ENCODE data around the gene GCAT.
A peak's percentile ranks its signal among the peaks of the same experiment; 100 is the strongest.

The GCAT gene

GRCh38 chr22:37811867-37812266 lies 4.1 kb downstream of the GCAT start:
- DNase-seq, result no peak

DNA sequence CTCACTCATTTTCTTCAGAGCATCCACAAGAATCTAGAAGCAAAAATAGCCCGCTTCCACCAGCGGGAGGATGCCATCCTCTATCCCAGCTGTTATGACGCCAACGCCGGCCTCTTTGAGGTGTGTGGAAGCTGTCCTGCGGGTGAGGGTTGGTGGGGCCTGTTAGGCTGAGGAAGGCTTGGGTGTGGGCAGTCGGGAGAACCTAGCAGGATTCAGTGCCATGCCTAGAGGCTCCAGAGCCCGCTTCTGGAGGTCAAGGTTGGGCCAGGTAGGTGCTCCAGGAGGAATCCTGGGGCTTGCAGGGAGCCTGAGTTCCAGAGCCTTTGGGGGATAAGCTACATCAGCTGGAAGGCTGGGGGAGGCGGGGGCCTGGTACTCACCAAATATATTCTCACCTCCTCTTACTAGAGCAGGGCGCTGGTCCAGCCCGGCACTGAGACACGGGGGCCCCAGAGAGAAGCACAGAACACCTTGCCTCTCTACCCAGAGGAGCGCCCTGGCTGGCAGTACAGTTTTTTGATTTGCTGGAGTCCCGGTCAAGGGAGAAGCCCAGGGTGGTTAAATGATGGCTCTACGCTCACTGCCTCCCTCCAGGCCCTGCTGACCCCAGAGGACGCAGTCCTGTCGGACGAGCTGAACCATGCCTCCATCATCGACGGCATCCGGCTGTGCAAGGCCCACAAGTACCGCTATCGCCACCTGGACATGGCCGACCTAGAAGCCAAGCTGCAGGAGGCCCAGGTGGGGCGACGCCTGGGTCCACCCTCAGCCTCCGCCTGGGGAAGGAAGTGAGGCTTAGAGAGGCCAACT lies 5.3 kb downstream of the GCAT start:
- DNase-seq, result no peak

DNA sequence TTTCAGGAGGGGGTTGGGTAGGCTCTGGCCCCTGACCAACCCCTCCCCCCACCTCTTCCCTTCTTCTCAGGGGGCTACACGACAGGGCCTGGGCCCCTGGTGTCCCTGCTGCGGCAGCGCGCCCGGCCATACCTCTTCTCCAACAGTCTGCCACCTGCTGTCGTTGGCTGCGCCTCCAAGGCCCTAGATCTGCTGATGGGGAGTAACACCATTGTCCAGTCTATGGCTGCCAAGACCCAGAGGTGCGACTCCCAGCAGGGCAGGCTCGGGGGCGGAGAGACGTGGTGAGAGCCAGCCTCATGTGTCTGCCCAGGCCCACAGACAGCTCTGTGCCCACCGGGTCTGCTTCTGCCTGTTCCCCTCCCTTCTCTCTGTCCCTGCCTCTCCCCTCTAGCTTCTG lies 7.9 kb downstream of the GCAT start:
- DNase-seq, result no peak

- no peak for DNase-seq
Observed at GRCh38 chr22:37816543-37817180, 8.9 kb downstream of the GCAT start.

- DNase-seq, result peak; percentile 61 to 63
Observed at GRCh38 chr22:37817705-37818408, 10.1 kb downstream of the GCAT start.

GRCh38 chr22:37818409-37819104 lies 10.8 kb downstream of the GCAT start:
- DNase-seq, result no peak

GRCh38 chr22:37819105-37819433 lies 11.3 kb downstream of the GCAT start:
- DNase-seq, result no peak

GRCh38 chr22:37820350-37820749 lies 12.6 kb downstream of the GCAT start:
- DNase-seq, result no peak

DNA sequence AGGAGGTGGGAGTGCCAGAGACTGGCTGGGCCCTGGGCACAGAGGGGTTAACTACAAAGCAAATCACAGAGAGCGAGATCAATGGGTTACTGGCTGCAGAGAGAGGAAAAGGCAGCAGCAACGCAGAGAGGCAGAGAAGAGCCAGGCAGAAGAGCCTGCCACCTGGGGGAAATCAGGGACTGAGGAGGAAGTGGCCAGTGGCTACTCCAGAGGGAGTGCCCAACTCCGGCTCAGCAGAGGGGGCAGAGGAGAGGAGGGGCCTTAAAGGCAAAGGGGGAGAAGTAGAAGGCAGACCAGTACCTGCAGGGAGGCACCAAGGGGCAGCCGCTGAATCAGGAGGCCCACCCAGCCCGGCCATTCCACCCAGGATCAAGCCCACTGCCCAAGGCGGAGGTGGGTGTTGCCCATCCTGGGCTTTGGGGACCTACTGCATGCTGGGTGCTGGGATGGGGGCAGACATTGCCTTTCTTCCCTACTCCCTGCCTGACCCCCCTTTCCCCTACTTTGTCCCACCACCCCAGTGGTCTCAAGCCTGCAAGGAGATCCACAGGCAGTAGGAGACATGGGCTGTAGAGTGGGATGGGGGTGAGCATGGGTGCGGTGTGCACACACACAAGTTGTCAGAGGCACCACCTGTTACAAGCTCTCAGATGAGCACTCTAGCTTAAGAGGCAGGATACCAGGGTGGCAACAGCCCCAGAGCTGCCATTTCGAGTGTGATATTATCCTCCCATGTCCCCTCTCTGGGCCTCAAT lies 14.5 kb downstream of the GCAT start:
- DNase-seq, result peak; percentile 26 to 38

GRCh38 chr22:37823134-37823985 lies 15.6 kb downstream of the GCAT start, which contains the start of gene GALR3:
TSS of gene GALR3 (plus strand) at chr22:37823382. CDS start at chr22:37823407, 25 bp downstream.
- DNase-seq, result peak; percentile 46 to 70

- no peak for DNase-seq
Observed at GRCh38 chr22:37824674-37825641, 17.2 kb downstream of the GCAT start.

DNA sequence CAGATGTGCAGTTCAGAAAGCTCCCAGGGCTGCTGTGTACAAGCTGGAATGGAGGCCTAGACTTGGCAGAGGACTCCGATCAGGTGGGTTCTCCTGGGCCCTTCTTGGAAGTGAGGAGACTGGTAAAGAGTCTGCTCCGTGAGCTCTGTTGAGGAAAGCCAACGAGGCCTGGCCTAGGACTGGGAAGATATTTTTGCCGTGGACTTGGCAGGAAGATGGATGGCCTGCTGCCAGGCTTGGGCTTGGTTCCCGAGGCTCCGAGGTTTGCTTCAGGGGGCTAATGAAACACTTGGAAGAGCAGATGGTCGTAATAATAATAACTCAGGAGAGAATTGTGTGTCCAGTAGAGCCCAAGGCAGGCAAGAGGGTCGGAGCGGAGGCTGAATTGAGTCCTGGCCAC lies 19.3 kb downstream of the GCAT start:
- DNase-seq, result no peak

- no peak for DNase-seq
Observed at GRCh38 chr22:37830093-37830842, 22.5 kb downstream of the GCAT start.

GRCh38 chr22:37831472-37831871 lies 23.7 kb downstream of the GCAT start:
- no peak for DNase-seq

GRCh38 chr22:37832022-37832857 lies 24.5 kb downstream of the GCAT start:
- no peak for DNase-seq

- no peak for DNase-seq
Observed at GRCh38 chr22:37842015-37842793, 34.5 kb downstream of the GCAT start.

GRCh38 chr22:37843741-37844089 lies 36.0 kb downstream of the GCAT start:
- peak in 1 of 2 experiments; percentile 46 for DNase-seq

DNA sequence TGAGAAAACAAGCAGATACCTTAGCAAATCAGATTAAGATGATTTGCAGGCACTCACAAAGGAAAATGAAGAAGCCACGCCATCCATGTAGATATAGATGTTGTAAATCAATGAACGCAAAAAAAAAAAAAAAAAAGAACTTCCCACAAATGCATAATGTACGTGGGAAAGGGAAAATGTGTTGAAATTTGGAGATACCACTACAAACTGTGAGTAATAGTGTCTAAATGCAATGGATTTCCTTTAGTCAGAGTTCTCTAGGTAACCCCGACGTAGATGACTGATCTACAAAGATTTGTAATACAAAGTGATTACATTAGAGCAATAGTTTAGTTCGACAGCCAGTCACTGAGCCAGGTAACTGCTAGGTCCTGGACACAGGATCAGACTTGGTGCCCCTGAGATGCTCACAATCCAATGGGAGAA lies 37.2 kb downstream of the GCAT start:
- DNase-seq, result no peak
